NCI-H1417 treated with DMSO at 0.1 percent for 48 hours (cell line): ENCODE data around the gene PHF21A.
"Not testable (repeated sequence)": the region's sequence is repeated elsewhere in the genome, so short reads cannot be mapped to it uniquely, and the experiment has no call there.

ENCODE experiments used
- DNase-seq: peaks from one replicate; lab custom pipeline; 2025; lab: John Stamatoyannopoulos, UW

PHF21A gene

GRCh38 chr11:46120346-46121300 lies 631 bp downstream of the PHF21A start:
- no peak for DNase-seq

DNA sequence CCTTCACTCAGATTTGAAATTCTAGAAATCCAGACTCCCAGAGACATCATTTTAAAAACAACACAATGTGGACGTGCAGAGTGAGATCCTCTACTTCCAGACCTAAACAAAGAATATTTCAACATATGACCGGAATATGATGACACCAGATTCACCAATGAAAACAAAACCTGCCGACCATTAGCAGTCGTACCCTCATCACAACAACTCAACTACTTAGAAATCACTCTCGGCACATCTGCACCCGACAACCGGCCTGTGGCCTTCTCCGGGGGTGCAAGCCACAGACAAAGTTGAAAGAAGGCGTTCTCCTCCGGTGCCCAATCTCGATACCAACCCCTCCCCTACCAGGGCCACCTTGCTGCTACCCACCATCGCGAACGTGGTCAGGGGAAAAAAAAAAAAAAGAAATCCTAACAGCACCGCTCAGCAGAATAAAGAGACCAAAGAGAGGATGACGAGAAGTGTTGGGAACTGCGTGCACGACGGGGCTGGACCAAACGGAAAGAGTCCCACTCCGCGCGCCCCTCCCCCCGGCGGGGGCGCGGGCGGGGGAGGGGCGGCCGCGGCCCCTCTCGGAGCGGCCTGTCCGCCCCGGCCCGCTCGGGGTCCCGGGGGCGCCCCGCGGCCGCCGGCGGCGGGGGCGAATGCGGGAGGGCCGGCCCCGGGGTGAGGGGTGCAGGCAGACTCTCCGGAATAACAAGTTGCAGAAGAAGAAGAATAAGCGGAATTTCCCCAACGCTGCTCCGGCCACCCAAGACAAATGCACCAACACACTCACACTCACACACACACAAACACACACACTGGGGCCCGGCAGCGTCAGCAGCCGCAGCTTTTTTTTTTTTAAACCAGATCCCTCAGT lies 1.7 kb downstream of the PHF21A start:
- no peak for DNase-seq

- no peak for DNase-seq
These were observed 2.4 kb downstream of the PHF21A start for GRCh38 chr11:46118702-46119351.

DNA sequence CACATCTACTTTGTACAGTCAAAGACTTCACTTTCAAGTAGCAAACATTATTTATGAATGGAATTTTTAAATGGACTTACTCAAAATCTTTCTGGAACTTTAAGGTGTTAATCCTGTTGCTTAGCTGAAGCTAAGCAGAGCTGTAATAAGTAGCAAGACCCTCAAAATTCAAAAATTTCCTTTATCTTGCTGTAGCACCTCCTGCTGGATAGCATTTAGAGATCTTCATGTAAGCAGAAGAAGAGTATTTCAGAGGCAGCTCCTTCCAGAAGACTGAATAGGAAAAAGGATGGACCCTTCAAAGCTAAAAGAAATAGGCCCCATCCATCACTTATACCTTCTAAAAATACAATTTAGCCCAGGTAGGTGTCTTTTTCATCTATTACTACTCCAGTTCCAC lies 3.4 kb downstream of the PHF21A start:
- DNase-seq, result no peak

GRCh38 chr11:46116712-46117037 lies 4.6 kb downstream of the PHF21A start:
- DNase-seq, result not testable (repeated sequence)

DNA sequence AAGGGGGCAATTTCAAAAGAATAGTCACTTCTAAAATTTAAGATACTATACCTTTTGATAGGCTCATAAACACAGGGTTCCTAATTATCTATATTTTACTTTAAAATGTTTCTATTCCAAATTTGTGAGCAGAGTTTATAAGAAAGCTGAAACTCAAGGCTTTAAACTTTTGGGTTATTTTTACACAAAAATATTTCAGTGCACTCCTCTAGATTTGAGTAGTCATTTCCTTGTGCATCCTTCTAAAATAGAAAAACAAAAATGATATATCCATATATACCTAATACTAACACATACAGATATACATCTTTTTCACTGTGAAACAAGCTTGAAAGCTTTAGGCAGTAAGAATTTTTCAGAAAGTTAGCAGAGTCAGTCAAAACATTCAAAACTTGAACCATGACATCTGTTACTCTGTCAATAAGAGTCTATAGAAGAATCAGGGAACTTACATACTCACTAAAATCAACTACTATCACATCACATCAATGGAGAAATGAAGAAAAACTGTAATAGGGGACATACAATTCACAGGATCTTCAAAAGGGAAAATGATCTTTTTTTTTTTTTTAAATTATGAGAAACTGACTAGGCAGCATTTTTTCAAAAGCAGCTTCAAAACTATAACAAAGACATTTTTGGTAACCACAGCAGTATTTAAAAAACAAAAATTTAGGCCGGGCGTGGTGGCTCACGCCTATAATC lies 5.1 kb downstream of the PHF21A start:
- no peak for DNase-seq

DNA sequence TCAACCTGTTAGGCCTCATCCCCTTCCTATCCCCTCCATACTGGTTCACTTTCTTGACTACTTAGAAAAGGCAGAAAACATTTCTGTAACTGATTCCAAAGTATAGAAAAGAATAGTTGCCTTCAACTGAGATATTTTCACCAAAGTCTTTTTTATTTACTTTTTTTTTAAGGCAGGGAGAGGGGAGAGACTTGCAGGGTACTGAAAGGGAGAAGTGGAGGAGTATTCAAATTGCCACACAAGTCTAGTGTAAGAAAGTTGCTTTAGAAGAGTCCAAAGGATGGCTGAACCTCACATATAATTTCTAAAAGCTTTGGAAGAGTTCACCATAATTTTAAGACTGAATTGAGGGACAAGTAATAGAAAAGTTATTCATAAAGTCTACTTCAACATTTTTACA lies 6.3 kb downstream of the PHF21A start:
- no peak for DNase-seq

GRCh38 chr11:46114378-46114777 lies 6.9 kb downstream of the PHF21A start:
- DNase-seq, result no peak

DNA sequence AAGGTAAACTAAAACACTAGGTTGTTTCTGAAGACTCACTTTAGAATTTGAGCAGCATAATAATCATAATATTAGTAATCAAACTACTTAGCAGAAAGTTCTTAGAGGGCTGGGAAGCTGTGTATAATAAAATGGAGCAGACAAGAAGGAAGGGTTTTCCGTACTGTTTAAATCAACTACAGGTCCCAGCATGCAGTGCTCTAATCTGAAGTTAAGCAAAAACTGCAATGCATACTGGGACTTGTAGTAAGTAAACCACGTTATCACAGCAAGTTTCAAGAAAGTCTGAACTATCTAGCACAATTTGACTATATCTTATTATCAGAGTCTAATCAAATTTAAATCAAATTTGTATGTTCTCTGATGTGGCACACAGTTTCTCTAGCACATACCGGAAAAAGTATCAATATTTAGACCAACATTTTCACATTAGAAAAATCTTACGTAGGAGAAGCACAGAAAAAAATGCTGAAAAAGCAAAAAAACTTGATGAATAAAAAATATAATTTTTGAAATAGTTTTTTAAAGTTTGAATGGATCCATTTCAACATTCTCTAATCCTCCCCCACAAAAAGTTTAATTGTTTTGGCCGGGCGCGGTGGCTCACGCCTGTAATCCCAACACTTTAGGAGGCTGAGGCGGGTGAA lies 8.2 kb downstream of the PHF21A start:
- DNase-seq, result no peak

DNA sequence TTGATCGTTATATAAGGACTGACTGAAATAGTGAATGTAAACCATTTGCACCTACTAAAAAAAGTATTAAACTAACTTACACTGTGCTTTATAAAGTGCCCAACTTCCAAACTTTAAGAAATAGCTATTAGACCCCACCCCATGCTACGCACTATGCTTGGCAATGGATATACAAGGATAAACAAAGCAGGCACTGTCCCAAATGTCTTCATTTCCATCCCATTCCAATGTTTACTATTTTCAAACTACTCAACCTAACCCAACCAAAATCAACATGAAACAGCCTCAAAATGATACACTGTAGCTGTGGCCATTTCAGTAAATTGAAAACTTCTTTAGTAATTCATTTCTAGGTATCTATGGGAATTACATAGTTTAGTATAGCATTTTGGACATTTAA lies 12.5 kb downstream of the PHF21A start:
- DNase-seq, result no peak

- no peak for DNase-seq
These were observed 13.5 kb downstream of the PHF21A start for GRCh38 chr11:46107780-46108179.

- no peak for DNase-seq
These were observed 13.9 kb downstream of the PHF21A start for GRCh38 chr11:46107408-46107718.

- no peak for DNase-seq
These were observed 14.5 kb downstream of the PHF21A start for GRCh38 chr11:46106530-46107407.

DNA sequence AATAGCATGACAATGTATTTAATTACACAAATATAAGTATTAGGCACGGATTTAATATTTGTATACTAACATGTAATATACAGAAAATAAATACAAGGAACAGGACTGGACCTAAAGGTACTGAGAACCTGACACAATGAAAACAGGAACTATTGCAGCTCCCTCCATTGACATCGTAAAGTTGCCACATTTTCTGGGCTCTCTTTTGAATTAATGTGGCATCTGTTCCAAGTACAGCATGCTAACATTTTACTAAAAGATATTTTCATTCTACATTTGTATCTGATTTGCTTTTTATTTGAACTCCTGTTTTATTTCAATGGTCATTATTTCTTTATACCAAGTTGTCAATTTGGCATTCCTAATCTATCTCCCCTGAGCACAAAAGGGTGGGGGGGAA lies 15.3 kb downstream of the PHF21A start:
- no peak for DNase-seq

- no peak for DNase-seq
These were observed 16.1 kb downstream of the PHF21A start for GRCh38 chr11:46105134-46105628.

- DNase-seq, result no peak
These were observed 18.4 kb downstream of the PHF21A start for GRCh38 chr11:46102843-46103242.

GRCh38 chr11:46100670-46101069 lies 20.6 kb downstream of the PHF21A start:
- DNase-seq, result no peak

- DNase-seq, result no peak
These were observed 21.3 kb downstream of the PHF21A start for GRCh38 chr11:46099963-46100316.

- no peak for DNase-seq
These were observed 30.9 kb downstream of the PHF21A start for GRCh38 chr11:46090375-46090774.

- no peak for DNase-seq
These were observed 41.6 kb downstream of the PHF21A start for GRCh38 chr11:46079662-46080061.

DNA sequence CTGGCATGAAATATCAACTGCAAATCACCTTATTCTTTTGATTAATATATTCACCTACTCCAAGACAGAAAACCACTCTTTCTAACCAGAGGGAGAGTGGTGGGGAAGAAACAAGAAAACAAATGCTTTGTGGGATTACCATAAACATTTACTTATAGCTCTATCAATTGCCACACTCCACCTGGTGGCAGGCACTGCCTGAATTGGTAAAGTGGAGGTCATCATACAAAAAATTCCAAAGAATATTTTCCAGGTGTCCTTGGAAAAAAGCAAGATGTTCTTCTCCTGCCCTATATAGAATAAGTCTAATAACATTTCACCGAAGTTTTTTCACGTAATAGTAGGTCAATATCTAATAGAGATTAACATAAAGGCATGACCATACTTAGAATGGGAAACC lies 45.3 kb downstream of the PHF21A start:
- no peak for DNase-seq
